NCI-H526 treated with DMSO at 0.1 percent for 48 hours (cell line): ENCODE results near the gene KRABD2.
"Not testable (repeated sequence)": the region's sequence is repeated elsewhere in the genome, so short reads cannot be mapped to it uniquely, and the experiment has no call there.

ENCODE experiments used
- DNase-seq: peaks from one replicate; lab custom pipeline; 2025; lab: John Stamatoyannopoulos, UW

The KRABD2 gene

DNA sequence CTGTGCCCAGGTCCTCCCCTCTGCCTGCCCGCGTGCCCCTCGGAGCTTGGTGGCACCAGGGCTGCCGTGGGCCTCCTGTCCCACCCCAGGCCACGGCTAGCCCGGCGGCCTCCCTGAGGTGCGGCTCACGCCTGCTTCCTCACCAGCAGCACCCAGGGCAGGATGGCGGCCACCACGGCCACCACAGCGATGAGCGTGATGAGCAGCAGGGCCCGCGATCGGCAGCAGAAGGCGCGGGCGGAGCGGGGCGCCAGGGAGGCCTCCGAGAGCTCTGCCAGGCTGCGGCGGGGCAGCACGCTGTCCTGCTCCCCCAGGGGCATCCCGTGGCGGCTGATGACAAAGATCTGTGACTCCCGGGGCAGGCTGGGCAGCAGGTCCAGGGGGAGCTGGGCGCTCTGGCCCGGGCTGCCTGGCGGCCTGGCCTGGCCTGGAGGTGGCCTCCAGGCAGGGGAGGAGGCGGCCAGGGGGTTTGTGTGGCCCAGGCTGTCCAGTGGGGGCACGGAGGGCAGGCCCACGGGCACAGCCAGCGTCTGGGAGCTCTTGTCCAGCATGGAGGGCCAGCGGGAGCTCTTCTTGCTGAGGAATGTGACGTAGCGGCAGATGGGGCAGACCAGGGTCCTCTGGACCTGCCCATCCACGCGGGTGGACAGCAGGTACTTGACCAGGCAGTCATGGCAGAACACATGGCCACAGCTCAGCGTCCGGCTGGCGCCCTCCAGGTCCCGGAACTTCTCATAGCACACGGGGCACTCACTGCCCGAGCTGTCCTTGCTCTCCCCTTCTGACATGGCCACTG, 16.4 kb upstream of the KRABD2 start:
- no peak for DNase-seq

DNA sequence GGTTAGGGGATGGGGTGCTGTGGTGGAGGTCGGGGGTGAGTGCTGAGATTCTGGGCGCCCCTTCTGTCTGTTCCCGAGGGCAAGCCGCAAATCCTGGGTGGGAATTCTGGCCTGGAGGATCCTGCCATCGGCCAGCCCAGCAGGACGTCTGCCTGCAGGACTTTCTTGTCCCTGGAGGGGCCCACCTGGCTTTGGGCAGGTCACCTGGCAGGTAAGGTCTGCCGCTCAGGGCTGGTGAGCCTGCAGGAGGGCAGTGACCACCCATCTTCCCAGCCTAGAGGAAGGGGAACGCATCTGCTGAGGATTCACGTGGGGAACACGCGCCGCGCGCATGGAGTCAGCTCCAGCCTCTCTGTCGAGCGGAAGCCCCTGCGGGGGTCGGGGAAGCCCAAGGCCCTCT, 15.8 kb upstream of the KRABD2 start:
- no peak for DNase-seq

DNA sequence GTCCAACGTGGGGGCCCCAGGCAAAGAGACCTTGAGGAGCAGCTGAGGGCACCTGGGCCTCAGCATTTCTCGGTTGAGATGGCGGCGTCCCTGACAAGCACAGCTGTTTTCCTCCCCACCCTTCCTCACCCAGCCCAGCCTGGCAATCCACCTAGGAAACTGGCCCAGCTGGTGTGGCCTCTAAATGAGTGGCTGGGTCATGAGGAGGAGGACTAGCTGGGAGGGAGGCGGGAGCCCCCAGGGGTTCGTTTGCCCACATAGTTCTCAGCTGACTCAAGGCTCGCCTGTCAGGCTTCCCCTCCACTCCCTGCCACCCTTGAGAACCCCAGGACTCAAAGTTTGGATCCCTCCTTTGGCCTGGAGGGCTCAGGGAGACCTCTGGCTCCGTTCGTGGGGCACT, 15.2 kb upstream of the KRABD2 start:
- DNase-seq = no peak

DNA sequence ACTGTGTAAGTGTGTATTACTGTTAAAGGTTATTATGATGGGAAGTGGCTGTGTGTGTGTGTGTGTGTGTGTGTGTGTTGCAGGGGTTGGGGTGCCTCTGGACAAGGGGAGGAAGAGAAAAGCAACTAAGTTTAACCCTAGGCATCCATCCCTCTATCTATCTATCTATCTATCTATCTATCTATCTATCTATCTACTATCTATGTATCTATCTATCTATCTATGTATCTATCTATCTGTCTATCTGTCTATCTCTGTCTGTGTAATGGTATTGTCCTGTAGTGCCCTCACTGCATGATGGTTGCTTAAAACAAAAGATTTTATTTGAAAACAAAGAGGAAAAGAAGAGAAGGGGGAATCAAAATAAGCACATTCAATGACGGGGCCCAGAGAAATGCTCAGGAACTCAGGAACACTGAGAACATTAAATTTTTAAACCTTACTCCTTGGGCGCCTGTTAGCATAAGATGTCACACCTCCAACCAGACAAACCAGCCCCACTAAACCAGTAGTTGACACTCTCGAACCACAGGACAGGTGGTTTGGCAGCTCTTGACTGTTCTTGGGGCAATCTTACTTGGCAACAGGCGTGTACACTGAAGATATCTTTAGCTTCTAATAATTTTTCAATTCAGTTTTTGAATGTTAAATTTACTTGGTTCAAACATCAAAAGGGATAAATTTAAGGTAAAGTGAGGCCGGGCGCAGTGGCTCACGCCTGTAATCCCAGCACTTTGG, 11.6 kb upstream of the KRABD2 start:
- DNase-seq = no peak

DNA sequence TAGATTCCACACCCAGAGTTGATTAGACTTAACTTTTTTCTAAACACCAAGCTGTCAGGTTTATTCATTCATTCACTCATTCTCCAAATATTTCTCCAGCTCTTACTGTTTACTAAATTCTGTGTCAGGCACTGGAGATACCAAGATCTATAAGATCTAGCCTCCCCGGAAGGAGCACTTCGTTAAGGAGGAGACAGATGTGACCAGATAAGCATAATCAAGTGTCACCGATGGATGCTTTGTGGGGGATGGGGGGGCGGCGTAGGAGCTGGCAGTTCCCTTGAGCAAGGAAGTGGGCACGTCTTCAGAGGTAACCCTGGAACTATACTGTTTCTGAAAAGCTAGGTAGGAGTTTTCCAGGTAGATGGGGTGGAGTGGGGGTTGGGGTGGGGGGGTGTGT, 10.3 kb upstream of the KRABD2 start:
- no peak for DNase-seq

DNA sequence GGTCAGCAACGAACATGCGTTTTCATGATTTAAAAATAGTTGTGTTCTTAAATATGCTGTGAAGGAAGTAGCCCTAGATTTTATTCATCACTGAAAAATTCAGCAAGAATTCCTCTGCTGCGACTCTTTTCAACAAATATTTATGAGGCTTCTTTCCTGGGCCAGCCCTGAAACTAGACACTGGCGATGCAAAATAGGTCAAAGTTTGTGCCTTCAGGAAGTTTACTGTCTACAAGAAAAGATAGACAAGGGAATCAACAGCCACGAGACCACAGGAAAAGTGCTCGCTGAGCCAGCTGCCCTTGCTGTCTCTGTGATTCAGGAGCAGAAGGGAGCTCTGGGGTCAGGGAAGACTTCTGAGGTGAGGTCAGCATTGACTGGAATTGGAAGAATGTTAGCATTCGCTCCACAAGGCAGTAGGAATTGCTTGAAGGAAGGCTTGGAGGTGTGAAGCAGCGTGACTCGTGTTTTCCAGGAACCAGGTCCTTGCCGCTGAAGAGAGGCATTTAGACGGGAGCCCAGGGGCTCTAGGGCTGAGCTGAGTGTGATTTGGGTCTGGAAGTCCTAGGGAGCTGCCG, 8.4 kb upstream of the KRABD2 start:
- DNase-seq = no peak

DNA sequence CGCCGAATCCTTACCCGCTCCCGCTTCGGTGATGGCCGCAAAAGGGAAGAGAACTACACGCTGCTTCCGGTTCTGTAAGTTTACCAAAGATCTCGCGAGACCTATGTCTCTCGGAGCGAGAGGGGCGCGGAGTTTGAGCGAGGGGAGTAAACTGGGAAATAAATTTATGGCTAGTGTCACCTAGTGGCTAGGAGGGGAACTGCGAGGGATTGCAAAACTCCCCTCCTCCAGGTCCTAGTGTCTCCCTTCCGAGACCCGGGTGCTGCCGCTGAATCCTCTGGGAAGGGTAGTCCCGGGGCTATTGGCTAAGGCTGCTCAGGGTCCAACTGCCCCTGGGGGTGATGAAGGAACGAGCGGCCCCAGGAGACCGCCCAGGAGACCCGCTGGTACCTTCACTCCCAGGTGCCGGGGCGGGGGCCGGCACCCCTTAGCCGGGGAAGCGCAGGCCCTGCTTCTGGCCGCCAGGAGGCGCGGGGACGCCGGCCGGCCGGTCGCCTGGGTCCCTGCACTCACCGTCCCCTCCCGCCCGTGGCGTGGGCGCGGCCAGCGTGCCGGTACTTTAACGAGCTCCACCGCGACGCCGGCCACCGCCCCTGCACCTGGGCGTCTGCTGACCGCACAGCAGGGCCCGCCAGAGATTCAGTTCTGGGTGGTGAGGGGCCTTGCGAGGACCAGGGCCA, 6.8 kb upstream of the KRABD2 start, which contains the start of gene RPL26:
RPL26 (minus strand) TSS at position 51 of the 680 bp plus-strand sequence. CDS start 883 bp downstream, outside the sequence.
- DNase-seq = peak; percentile 91

DNA sequence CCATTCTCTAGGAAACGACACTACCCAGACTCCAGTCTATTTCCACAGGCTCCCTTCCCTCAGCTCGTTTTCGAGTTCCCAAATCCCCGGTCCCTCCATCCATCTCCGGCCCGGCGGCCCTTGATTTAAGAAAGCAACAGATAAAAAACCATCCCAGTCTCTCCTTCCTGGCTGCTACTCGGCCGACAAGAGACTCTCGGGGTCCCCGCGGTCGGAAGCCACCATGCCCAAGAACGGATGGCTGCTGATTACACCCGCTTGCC, 6.3 kb upstream of the KRABD2 start:
- no peak for DNase-seq

DNA sequence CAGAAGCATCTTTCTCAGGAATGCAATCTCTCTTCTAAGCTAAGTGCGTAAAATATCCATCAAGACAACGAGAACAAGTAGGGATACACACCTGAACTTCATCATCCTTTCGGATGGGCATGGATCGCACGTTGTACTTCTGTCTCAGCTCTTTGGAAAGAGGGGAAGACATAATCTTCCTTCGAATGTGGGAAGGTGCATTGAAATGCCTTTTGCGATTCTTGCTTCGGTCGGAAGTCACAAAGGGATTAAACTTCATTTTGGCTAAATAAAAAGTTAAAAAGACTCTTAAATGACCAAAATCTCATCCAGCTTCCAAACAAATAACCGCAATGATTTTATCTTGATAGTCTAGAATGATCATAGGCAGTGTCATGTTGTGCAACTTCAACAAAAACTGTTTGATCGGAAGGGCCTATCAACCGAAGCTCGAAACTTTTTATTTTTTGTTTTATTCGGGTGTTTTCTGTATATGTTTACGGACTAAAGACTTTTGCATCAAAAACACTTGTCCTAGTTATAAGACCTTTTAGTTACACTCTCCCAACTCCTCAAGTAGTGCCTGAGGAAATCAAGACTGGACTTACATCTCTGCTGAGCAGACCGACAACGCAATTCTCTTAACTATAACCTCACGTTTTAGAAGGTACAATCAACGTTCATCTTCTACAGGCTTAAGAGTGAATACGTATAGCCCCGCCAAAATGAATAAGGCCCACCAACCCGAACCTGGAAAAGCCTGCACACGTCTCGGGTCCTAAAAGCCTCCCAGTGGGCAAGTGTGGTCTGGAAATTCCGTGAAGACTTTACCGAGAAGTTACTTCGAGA, 5.8 kb upstream of the KRABD2 start:
- no peak for DNase-seq

DNA sequence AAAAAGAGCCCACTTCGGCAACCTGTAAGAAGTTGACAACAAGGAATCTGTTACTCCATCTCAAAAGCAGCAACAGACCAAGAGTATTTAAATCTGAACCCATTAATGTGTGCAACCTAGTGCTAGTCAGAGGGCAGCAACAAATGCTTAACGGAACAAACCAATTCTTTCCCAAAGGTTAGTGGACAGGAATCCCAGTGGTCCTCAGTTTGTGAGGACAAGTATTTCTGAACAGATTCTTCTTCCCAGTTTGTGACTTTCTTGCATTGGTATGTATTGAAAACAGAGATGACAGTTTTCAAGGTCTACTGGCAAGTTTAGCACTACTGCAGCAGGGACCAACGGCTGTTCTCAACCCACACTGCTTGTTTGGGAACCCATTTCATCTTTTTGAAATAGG, 3.5 kb upstream of the KRABD2 start:
- DNase-seq = no peak

DNA sequence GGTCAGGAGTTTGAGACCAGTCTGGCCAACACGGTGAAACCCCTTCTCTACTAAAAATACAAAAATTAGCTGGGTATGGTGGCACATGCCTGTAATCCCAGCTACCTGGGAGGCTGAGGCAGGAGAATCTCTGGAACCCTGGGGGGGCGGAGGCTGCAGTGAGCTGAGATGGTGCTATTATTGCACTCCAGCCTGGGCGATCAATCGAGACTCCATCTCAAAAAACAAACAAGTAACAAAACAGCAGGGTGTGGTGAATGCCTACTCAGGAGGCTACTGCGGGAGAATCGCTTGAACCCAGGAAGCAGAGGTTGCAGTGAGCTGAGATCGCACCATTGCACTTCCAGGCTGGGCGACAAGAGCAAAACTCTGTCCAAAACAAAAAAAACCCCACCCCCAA, 1.6 kb upstream of the KRABD2 start:
- DNase-seq = not testable (repeated sequence)

DNA sequence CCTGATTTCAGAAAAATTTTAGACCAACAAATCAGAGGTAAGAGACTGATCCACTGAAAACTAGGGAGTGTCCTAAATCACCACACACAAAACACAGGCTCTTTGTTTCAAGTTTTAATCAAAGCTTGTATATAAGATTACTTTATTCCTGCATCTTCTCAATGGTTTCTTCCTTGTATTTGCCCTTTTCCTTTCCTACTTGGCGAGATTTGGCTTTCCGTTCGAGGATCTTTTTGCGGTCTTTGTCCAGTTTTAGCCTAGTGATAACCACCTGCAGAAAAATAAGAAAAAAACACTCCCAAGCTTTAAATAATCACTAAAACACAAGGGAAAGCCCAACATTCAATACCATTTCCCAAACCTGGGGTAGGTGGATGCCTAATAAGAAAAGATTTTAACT, 918 bp upstream of the KRABD2 start:
- DNase-seq = no peak

DNA sequence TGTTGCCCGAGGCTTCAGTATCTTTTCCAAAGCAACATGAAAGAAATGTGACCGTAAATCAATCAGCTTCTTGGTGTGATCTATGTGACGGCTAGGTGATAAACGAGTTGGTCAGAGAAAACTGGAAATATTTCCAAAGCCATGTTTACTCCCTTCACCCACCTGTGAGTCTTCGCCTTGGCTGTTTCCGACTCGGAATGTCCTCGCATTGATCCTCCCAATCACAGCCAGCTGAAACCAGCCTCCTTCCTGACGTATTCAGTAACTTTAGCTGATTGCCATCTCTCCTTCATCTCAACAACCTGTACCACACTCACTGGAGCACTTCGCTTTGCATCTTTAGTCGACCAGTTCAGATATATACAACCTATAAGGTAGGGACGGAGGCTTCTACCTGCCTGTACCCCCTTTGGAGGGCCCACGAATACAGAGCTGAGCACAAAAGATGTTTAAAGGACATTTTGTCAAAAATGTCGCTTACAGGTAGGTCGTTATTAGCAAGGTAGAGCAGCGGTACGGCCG, 705 bp downstream of the KRABD2 start:
- no peak for DNase-seq

DNA sequence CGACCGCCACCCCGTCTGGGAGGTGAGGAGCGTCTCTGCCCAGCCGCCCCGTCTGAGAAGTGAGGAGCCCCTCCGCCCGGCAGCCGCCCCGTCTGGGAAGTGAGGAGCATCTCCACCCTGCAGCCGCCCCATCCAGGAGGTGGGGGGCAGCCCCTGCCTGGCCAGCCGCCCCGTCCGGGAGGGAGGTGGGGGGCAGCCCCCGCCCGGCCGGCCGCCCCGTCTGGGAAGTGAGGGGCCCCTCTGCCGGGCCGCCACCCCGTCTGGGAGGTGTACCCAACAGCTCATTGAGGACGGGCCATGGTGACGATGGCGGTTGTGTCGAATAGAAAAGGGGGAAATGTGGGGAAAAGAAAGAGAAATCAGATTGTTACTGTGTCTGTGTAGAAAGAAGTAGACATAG, 2.6 kb downstream of the KRABD2 start:
- DNase-seq = not testable (repeated sequence)

DNA sequence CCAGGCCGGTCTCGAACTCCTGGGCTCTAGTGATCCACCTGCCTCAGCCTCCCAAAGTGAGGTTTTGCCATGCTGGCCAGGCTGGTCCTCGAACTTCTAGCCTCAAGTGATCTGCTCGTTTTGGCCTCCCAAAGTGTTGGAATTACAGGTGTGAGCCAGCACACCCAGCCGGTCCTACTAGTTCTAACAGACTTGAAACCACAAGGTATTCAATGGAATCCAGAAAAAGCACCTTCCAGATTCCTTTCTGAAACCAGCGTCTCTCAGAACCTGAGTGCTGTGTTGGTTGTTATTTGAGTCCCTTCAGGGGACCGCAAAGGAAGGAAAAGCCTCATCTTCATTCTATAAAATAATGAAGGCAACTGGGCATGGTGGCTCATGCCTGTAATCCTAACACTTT, 4.1 kb downstream of the KRABD2 start:
- DNase-seq = no peak

DNA sequence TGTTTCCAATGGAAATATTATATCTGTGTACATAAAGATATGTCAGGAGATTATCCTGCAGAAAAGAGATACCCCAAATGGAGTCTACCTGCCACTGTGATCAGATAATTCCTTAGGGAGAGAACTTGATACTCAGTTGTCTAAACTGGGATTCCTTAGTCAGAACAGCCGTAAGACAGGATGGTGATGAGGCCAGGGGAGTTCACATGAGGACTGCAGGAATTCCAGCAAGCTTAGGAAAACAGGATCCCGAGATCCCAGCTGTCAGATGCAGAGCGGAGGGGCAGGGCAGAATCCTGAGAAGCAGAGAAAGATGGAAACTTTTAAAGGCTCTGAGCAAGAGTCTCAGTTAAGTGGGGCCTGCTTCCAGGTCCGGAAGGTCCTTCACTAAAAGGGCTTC, 4.7 kb downstream of the KRABD2 start:
- no peak for DNase-seq

DNA sequence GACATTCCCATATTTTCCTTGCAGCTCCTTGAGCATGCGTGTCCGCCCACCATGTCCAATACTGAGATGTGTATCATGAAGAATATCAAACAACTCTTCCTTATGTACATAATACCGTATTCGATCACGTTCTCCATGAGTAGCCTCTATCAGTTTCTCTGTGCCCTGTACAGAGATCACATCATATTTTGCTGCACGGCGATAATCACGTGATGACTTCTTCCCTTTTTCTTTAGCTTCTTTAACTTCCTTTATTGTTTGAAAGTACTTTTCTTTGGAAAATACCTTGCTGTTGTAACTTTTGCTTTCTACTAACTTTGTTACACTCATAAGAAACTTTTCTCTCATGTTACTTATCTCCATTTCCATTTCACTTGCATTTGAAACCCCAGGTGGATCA, 6.6 kb downstream of the KRABD2 start:
- no peak for DNase-seq

DNA sequence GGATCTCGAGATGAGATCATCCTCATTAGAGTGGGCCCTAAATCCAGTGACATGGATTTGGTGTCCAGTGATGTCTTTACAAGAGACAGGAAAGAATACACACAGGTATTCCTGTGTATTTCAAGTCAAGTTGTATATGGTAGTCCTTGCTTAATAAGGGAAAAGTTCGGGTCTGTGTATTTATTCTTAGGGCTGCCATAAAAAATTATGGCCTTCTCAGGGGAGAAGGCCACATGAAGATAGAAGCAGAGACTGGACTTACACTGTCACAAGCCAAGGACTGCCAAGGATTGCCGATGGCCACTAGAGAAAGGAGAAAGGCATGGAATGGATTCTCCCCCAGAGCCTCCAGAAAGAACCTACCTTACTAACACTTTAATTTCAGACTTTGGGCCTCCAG, 8.3 kb downstream of the KRABD2 start:
- DNase-seq = no peak

DNA sequence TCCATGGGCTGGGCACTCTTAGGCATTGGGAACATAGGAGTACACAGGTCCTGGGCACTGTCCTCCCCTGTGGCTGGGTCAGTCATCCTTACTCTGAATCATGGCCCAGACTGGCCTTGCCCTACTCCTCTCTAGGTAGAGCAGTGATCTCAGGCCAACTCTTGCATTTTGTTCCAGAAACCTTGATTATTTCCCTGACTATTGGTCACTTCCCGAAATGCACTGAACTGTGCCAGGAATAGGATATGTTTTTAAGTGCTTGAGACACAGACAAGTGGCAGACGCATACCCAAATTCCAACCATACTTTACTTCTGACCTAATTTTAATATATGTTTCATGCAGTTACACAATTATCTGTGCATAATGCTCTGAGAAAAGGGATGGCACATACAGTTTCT, 10.3 kb downstream of the KRABD2 start:
- no peak for DNase-seq

DNA sequence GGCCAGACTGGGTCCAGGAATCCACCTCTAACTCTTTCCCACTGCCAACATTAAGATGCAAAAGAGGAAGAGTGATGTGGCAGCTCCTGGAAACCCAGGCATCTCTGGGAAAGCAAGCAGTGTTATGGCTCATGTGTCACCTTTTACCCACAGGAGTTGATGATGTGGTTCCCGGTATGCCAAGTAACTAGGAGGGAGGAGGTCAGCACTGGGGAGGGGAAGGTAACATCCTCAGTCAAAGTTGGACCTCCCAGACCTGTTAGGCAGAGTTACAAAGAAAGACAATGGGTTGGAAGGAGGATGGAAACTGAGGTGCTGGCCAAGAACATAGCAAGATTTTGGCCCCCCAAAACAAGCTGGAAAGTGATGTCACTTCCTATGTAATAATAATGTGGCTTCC, 11.4 kb downstream of the KRABD2 start:
- DNase-seq = no peak

DNA sequence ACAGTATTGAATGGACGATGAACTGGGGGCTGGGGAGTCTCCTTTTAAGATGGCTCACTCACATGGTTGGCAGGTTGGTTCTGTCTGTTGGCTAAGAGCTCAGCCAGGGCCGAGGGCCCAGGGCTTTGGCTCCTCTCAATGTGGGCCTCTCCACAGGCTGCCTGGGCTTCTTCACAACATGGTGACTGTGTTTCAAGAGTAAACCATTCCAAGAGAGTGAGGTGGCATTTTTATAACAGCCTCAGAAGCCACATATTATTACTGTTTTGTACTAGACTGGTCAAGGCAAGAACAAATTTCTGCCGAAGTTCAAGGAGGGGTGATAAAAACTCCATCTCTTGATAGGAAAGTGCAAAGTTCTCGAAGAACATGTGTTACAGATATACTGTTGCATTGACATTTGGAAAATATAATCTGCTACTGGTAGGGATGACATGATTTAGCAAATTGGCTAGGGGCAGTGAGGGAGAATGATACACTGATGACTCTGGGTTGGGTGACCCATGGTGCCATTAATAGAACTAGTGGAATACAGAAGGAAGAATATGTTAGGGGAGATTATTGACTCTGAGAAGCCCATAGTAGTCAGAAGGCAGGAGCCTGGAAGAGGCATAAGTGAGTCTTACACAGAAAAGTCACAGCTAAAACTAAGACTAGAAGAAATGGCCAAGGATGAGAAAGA, 13.7 kb downstream of the KRABD2 start:
- no peak for DNase-seq
